Prostate gland (tissue), 2 donors: ENCODE results near the gene GNAI3.

ENCODE experiments used
- POLR2A ChIP-seq: fragments of 450-650 bp; IDR thresholded peaks from one replicate; pipeline ENCODE4 v1.6.1; 2016; ENCODE audit warnings: antibody characterized with exemption, mild to moderate bottlenecking
- POLR2AphosphoS5 ChIP-seq: sonication (generic); formaldehyde crosslinking; IDR thresholded peaks from one replicate; pipeline ENCODE4 v1.6.1; 2017; ENCODE audit warnings: antibody characterized with exemption
- TF ChIP-seq, protein P1 (sequence below), 4 experiments: fragments of 200-600 bp in 2 of 4; fragments of 450-650 bp in 2 of 4; sonication (generic) in 2 of 4; IDR thresholded peaks; 1 replicate in 3 of 4; 2 replicates in 1 of 4; pipeline ENCODE4 v1.5.1; 2016 to 2019; ENCODE audit warnings: antibody characterized with exemption in 4 of 4, mild to moderate bottlenecking in 2 of 4, moderate library complexity in 2 of 4

DNA sequence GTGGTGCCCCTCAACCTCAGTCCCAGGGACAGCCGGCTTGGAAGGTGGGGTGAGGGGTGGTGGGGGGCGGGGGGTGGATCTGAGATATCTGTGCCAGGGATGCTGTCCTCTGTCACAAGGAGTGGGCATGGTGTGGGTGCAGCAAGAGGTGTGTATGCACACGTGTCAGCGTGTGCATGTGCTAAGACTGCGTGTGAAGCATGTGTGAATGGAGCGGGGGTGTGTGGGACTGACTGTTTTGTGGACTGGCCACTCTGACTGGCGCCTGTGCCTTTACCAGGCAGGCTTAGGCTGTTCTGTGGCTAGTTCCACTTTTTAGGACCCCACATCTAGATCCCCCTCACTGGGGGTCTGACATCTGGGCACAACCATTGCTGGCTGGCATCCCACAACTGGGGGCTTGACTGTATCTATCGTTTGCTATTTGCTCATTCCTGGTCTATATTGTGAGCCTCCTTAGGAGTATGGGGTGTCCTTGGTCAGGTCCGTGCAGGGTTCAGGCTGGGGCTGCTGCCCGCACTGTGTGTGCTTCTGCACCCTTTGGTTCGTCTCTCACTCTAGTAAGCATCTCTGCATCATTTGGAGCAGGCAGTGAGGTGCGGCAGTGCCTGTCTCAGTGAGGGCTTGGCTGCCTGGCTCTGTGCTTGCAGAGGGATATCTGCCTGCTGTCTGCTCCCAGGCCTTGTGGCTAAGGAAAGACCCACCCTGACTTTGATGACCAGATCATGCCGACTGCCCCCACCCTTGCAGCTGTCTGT lies 73.1 kb downstream of the GNAI3 start:
- TF ChIP-seq POLR2AphosphoS5 (no peak), POLR2A (no peak)
- TF ChIP-seq, protein P1, sequence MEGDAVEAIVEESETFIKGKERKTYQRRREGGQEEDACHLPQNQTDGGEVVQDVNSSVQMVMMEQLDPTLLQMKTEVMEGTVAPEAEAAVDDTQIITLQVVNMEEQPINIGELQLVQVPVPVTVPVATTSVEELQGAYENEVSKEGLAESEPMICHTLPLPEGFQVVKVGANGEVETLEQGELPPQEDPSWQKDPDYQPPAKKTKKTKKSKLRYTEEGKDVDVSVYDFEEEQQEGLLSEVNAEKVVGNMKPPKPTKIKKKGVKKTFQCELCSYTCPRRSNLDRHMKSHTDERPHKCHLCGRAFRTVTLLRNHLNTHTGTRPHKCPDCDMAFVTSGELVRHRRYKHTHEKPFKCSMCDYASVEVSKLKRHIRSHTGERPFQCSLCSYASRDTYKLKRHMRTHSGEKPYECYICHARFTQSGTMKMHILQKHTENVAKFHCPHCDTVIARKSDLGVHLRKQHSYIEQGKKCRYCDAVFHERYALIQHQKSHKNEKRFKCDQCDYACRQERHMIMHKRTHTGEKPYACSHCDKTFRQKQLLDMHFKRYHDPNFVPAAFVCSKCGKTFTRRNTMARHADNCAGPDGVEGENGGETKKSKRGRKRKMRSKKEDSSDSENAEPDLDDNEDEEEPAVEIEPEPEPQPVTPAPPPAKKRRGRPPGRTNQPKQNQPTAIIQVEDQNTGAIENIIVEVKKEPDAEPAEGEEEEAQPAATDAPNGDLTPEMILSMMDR (IDR thresholded peaks at IDR 0.05), result no peak
